Measurements from ENCODE around the gene HMCN2.

Gene HMCN2

GRCh38 chr9:130476151-130476730, 210.7 kb downstream of the HMCN2 start:
- no peaks in the 10 kb centered on the region for H4K20me1 ChIP-seq (ENCODE audit: insufficient read depth, low read length)
- H3K4me1 ChIP-seq (ENCODE audit: low read length) = no peaks in the 10 kb centered on the region
- no peaks in the 10 kb centered on the region for H3F3A ChIP-seq (ENCODE audit: insufficient read depth, low read length)
- H3K4me3 ChIP-seq (ENCODE audit: low read length) = no peak overlapping the region
- H3K9me3 ChIP-seq (replicated peaks; ENCODE audit: insufficient read depth, low read length) = no peaks in the 10 kb centered on the region
- no peak overlapping the region for H3K27ac ChIP-seq (ENCODE audit: low read length)
- no peak overlapping the region for H2AFZ ChIP-seq (ENCODE audit: low read length)
- H3K4me2 ChIP-seq (ENCODE audit: low read depth, low read length) = no peak overlapping the region
- H3K9ac ChIP-seq (ENCODE audit: low read length) = no peak overlapping the region
- no peaks in the 10 kb centered on the region for H3K9me2 ChIP-seq (replicated peaks; ENCODE audit: insufficient read depth, low read length)
- no peaks in the 10 kb centered on the region for H3K79me2 ChIP-seq (ENCODE audit: low read length)
- H3K36me3 ChIP-seq (replicated peaks; ENCODE audit: insufficient read depth, low read length) = no peaks in the 10 kb centered on the region
- H3K27me3 ChIP-seq (replicated peaks; ENCODE audit: insufficient read depth, low read length) = peaks cover 80% of the 10 kb centered on the region
- no peak for TF ChIP-seq CTCF (IDR thresholded peaks at IDR 0.05; ENCODE audit: low read length)
- no peak for TF ChIP-seq EZH2 (optimal IDR thresholded peaks at IDR 0.05; ENCODE audit: low read depth, low read length)
- no peak for TF ChIP-seq EZH2phosphoT487 (IDR thresholded peaks at IDR 0.05; ENCODE audit: low read length)
- no peak for DNase-seq

DNA sequence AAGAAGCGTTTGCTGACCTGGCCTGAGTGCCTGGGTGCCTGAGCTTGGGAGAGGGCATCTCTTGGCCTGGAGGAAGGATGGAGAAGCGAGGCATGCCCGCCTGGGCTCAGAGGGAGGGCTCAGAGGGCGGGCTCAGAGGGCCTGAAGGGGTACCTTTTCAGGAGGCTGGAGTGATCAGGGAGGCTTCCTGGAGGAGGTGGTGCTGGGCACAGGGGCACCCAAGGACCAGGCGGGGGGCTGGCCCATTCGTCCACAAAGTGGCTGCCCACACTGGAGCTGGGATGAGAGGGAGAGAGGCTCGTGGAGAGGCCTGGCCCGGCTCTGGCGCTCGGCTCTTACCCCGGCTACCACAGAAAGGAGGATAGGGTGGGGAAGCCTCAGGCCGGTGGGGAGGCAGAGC, 212.0 kb downstream of the HMCN2 start:
- no peak overlapping the region for H3K9ac ChIP-seq (ENCODE audit: low read length)

GRCh38 chr9:130478152-130478551, 212.6 kb downstream of the HMCN2 start:
- H3K36me3 ChIP-seq (replicated peaks; ENCODE audit: insufficient read depth, low read length) = no peaks in the 10 kb centered on the region
- TF ChIP-seq EZH2 (optimal IDR thresholded peaks at IDR 0.05; ENCODE audit: low read depth, low read length) (no peak), EZH2phosphoT487 (IDR thresholded peaks at IDR 0.05; ENCODE audit: low read length) (no peak), CTCF (IDR thresholded peaks at IDR 0.05; ENCODE audit: low read length) (no peak)
- peaks cover 82% of the 10 kb centered on the region for H3K27me3 ChIP-seq (replicated peaks; ENCODE audit: insufficient read depth, low read length)
- H3K9me2 ChIP-seq (replicated peaks; ENCODE audit: insufficient read depth, low read length) = no peaks in the 10 kb centered on the region
- H3K9me3 ChIP-seq (replicated peaks; ENCODE audit: insufficient read depth, low read length) = no peaks in the 10 kb centered on the region
- no peak for DNase-seq
- H3K4me3 ChIP-seq (ENCODE audit: low read length) = no peak overlapping the region
- H2AFZ ChIP-seq (ENCODE audit: low read length) = no peak overlapping the region
- no peaks in the 10 kb centered on the region for H3K4me1 ChIP-seq (ENCODE audit: low read length)
- H4K20me1 ChIP-seq (ENCODE audit: insufficient read depth, low read length) = no peaks in the 10 kb centered on the region
- no peaks in the 10 kb centered on the region for H3F3A ChIP-seq (ENCODE audit: insufficient read depth, low read length)
- no peak overlapping the region for H3K27ac ChIP-seq (ENCODE audit: low read length)
- no peaks in the 10 kb centered on the region for H3K79me2 ChIP-seq (ENCODE audit: low read length)
- H3K9ac ChIP-seq (ENCODE audit: low read length) = no peak overlapping the region
- H3K4me2 ChIP-seq (ENCODE audit: low read depth, low read length) = no peak overlapping the region

More for the DNA sequence above, 212.0 kb downstream of the HMCN2 start:
- Histone ChIP-seq H3K9me3 (replicated peaks; ENCODE audit: insufficient read depth, low read length) (no peaks in the 10 kb centered on the region), H3K4me3 (ENCODE audit: low read length) (no peak overlapping the region), H2AFZ (ENCODE audit: low read length) (no peak overlapping the region), H3K27me3 (replicated peaks; ENCODE audit: insufficient read depth, low read length) (peaks cover 82% of the 10 kb centered on the region), H3K9me2 (replicated peaks; ENCODE audit: insufficient read depth, low read length) (no peaks in the 10 kb centered on the region), H3K4me2 (ENCODE audit: low read depth, low read length) (no peak overlapping the region), H3F3A (ENCODE audit: insufficient read depth, low read length) (no peaks in the 10 kb centered on the region), H3K27ac (ENCODE audit: low read length) (no peak overlapping the region), H3K4me1 (ENCODE audit: low read length) (no peaks in the 10 kb centered on the region), H3K36me3 (replicated peaks; ENCODE audit: insufficient read depth, low read length) (no peaks in the 10 kb centered on the region), H4K20me1 (ENCODE audit: insufficient read depth, low read length) (no peaks in the 10 kb centered on the region), H3K79me2 (ENCODE audit: low read length) (no peaks in the 10 kb centered on the region)
- TF ChIP-seq EZH2 (optimal IDR thresholded peaks at IDR 0.05; ENCODE audit: low read depth, low read length) = no peak
- no peak for TF ChIP-seq CTCF (IDR thresholded peaks at IDR 0.05; ENCODE audit: low read length)
- TF ChIP-seq EZH2phosphoT487 (IDR thresholded peaks at IDR 0.05; ENCODE audit: low read length) = no peak
- DNase-seq = no peak
